ENCODE measurements around the gene SLC2A5. TPM values are rescaled to one million over a fixed set of nuclear protein-coding genes. Genes with fewer than 3 reads are reported as not detected.

Gene SLC2A5
- total RNA-seq, 2 experiments from 2014 or later = 0.25 TPM; not detected in 1

GRCh38 chr1:9070486-9070885 is 1.1 kb upstream of the SLC2A5 start:
- Mint-ChIP-seq H3K36me3 (ENCODE audit: low read depth) (no peaks in the 10 kb centered on the region), H3K4me1 (peaks cover 17% of the 10 kb centered on the region), H3K27me3 (peaks cover 27% of the 10 kb centered on the region), H3K27ac (no peak overlapping the region), H3K9me3 (no peaks in the 10 kb centered on the region), H3K4me3 (no peak overlapping the region)
- CTCF ChIA-PET = no interaction called here
- DNase-seq = no peak
- POLR2A ChIA-PET = no interaction called here

GRCh38 chr1:9068981-9069325 is 482 bp downstream of the SLC2A5 start:
- no peak for DNase-seq
- Mint-ChIP-seq H3K4me3 (no peak overlapping the region), H3K4me1 (peaks cover 4% of the 10 kb centered on the region)

GRCh38 chr1:9066945-9067807 is 2.3 kb downstream of the SLC2A5 start:
- CTCF ChIA-PET = no interaction called here
- Mint-ChIP-seq H3K27ac (no peak overlapping the region), H3K4me3 (no peak overlapping the region), H3K36me3 (ENCODE audit: low read depth) (no peaks in the 10 kb centered on the region), H3K4me1 (peaks cover 4% of the 10 kb centered on the region), H3K9me3 (no peaks in the 10 kb centered on the region), H3K27me3 (peaks cover 11% of the 10 kb centered on the region)
- DNase-seq = no peak
- POLR2A ChIA-PET = no interaction called here

More at GRCh38 chr1:9068981-9069325, 482 bp downstream of the SLC2A5 start:
- H3K27ac Mint-ChIP-seq = no peak overlapping the region
- H3K9me3 Mint-ChIP-seq = no peaks in the 10 kb centered on the region
- ChIA-PET CTCF (no interaction called here), POLR2A (no interaction called here)
- H3K36me3 Mint-ChIP-seq (ENCODE audit: low read depth) = no peaks in the 10 kb centered on the region
- peaks cover 17% of the 10 kb centered on the region for H3K27me3 Mint-ChIP-seq

- no peaks in the 10 kb centered on the region for H3K9me3 Mint-ChIP-seq
- no peaks in the 10 kb centered on the region for H3K36me3 Mint-ChIP-seq (ENCODE audit: low read depth)
- ChIA-PET CTCF (no interaction called here), POLR2A (no interaction called here)
- no peak overlapping the region for H3K4me3 Mint-ChIP-seq
- no peak overlapping the region for H3K27ac Mint-ChIP-seq
- no peak for DNase-seq
- H3K4me1 Mint-ChIP-seq = peaks cover 4% of the 10 kb centered on the region
- peaks cover 13% of the 10 kb centered on the region for H3K27me3 Mint-ChIP-seq
Measured at GRCh38 chr1:9065213-9065751, 4.2 kb downstream of the SLC2A5 start.

- no peaks in the 10 kb centered on the region for H3K36me3 Mint-ChIP-seq (ENCODE audit: low read depth)
- peaks cover 6% of the 10 kb centered on the region for H3K27me3 Mint-ChIP-seq
- H3K4me3 Mint-ChIP-seq = no peak overlapping the region
- ChIA-PET CTCF (no interaction called here), POLR2A (no interaction called here)
- no peak overlapping the region for H3K27ac Mint-ChIP-seq
- no peaks in the 10 kb centered on the region for H3K4me1 Mint-ChIP-seq
- no peaks in the 10 kb centered on the region for H3K9me3 Mint-ChIP-seq
- no peak for DNase-seq
Measured at GRCh38 chr1:9062846-9063245, 6.6 kb downstream of the SLC2A5 start.

- H3K27ac Mint-ChIP-seq = no peak overlapping the region
- no peak for DNase-seq
- no peaks in the 10 kb centered on the region for H3K9me3 Mint-ChIP-seq
- peaks cover 6% of the 10 kb centered on the region for H3K27me3 Mint-ChIP-seq
- no peaks in the 10 kb centered on the region for H3K4me1 Mint-ChIP-seq
- CTCF ChIA-PET = interaction anchor here (1.1 to 1.4 kb wide), 2 partner anchors 213 to 526 kb away, joined by 3 read pairs; partner anchors contain the start of gene TMEM201
- H3K36me3 Mint-ChIP-seq (ENCODE audit: low read depth) = no peaks in the 10 kb centered on the region
- H3K4me3 Mint-ChIP-seq = no peak overlapping the region
- POLR2A ChIA-PET = no interaction called here
Measured at GRCh38 chr1:9062021-9062471, 7.4 kb downstream of the SLC2A5 start.

- H3K9me3 Mint-ChIP-seq = no peaks in the 10 kb centered on the region
- H3K4me1 Mint-ChIP-seq = no peaks in the 10 kb centered on the region
- no peak overlapping the region for H3K27ac Mint-ChIP-seq
- H3K27me3 Mint-ChIP-seq = peaks cover 6% of the 10 kb centered on the region
- no peaks in the 10 kb centered on the region for H3K36me3 Mint-ChIP-seq (ENCODE audit: low read depth)
- H3K4me3 Mint-ChIP-seq = no peak overlapping the region
- ChIA-PET POLR2A (interaction anchor here (0.6 kb wide), 1 partner anchor 174 kb away, joined by 3 read pairs; no protein-coding TSS in a partner anchor), CTCF (interaction anchor here (0.6 to 1.4 kb wide), 4 partner anchors 22 to 527 kb away, joined by 3 read pairs; partner anchors contain the start of gene TMEM201)
- DNase-seq = no peak
Measured at GRCh38 chr1:9061252-9061960, 8.0 kb downstream of the SLC2A5 start.

GRCh38 chr1:9059891-9060744 is 9.3 kb downstream of the SLC2A5 start:
- H3K9me3 Mint-ChIP-seq = no peaks in the 10 kb centered on the region
- no peaks in the 10 kb centered on the region for H3K4me1 Mint-ChIP-seq
- ChIA-PET POLR2A (interaction anchor here (0.6 kb wide), 1 partner anchor 175 kb away, joined by 3 read pairs; no protein-coding TSS in a partner anchor), CTCF (no interaction called here)
- peaks cover 4% of the 10 kb centered on the region for H3K27me3 Mint-ChIP-seq
- no peak overlapping the region for H3K27ac Mint-ChIP-seq
- H3K4me3 Mint-ChIP-seq = no peak overlapping the region
- no peak for DNase-seq
- no peaks in the 10 kb centered on the region for H3K36me3 Mint-ChIP-seq (ENCODE audit: low read depth)

- CTCF ChIA-PET = no interaction called here
- no peaks in the 10 kb centered on the region for H3K36me3 Mint-ChIP-seq (ENCODE audit: low read depth)
- DNase-seq = no peak
- H3K4me1 Mint-ChIP-seq = no peaks in the 10 kb centered on the region
- H3K9me3 Mint-ChIP-seq = no peaks in the 10 kb centered on the region
- H3K4me3 Mint-ChIP-seq = no peak overlapping the region
- H3K27ac Mint-ChIP-seq = no peak overlapping the region
- peaks cover 3% of the 10 kb centered on the region for H3K27me3 Mint-ChIP-seq
- POLR2A ChIA-PET = no interaction called here
Measured at GRCh38 chr1:9058465-9058864, 11.0 kb downstream of the SLC2A5 start.

GRCh38 chr1:9057851-9058250 is 11.6 kb downstream of the SLC2A5 start:
- Mint-ChIP-seq H3K27ac (no peak overlapping the region), H3K4me3 (no peak overlapping the region), H3K9me3 (no peaks in the 10 kb centered on the region), H3K27me3 (peaks cover 3% of the 10 kb centered on the region), H3K36me3 (ENCODE audit: low read depth) (no peaks in the 10 kb centered on the region), H3K4me1 (no peaks in the 10 kb centered on the region)
- DNase-seq = no peak
- CTCF ChIA-PET = interaction anchor here (1.4 kb wide), 1 partner anchor 53 kb away, joined by 4 read pairs; no protein-coding TSS in a partner anchor
- POLR2A ChIA-PET = no interaction called here

- Mint-ChIP-seq H3K36me3 (ENCODE audit: low read depth) (no peaks in the 10 kb centered on the region), H3K9me3 (no peaks in the 10 kb centered on the region), H3K27me3 (peaks cover 19% of the 10 kb centered on the region), H3K27ac (no peak overlapping the region), H3K4me1 (no peaks in the 10 kb centered on the region), H3K4me3 (no peak overlapping the region)
- CTCF ChIA-PET = no interaction called here
- POLR2A ChIA-PET = no interaction called here
- DNase-seq = no peak
Measured at GRCh38 chr1:9052272-9053049, 17.0 kb downstream of the SLC2A5 start.

- ChIA-PET POLR2A (no interaction called here), CTCF (no interaction called here)
- H3K27ac Mint-ChIP-seq = no peak overlapping the region
- H3K27me3 Mint-ChIP-seq = peaks cover 25% of the 10 kb centered on the region
- no peaks in the 10 kb centered on the region for H3K36me3 Mint-ChIP-seq (ENCODE audit: low read depth)
- no peak overlapping the region for H3K4me3 Mint-ChIP-seq
- DNase-seq = no peak
- H3K9me3 Mint-ChIP-seq = no peaks in the 10 kb centered on the region
- H3K4me1 Mint-ChIP-seq = no peaks in the 10 kb centered on the region
Measured at GRCh38 chr1:9051379-9051778, 18.1 kb downstream of the SLC2A5 start.
